ENCODE data around the gene CLSTN2.

The CLSTN2 gene

GRCh38 chr3:139944256-139944910 lies 9.4 kb downstream of the CLSTN2 start:
- DNase-seq: no peak

- DNase-seq: no peak
Observed at GRCh38 chr3:139945386-139945785, 10.4 kb downstream of the CLSTN2 start.

GRCh38 chr3:139945942-139946341 lies 11.0 kb downstream of the CLSTN2 start:
- no peak for DNase-seq

GRCh38 chr3:139948467-139948866 lies 13.5 kb downstream of the CLSTN2 start:
- no peak for DNase-seq

- DNase-seq: no peak
Observed at GRCh38 chr3:139948898-139949297, 13.9 kb downstream of the CLSTN2 start.

- DNase-seq: no peak
Observed at GRCh38 chr3:139953131-139953910, 18.3 kb downstream of the CLSTN2 start.

GRCh38 chr3:139954146-139954860 lies 19.3 kb downstream of the CLSTN2 start:
- DNase-seq: no peak

- DNase-seq: no peak
Observed at GRCh38 chr3:139957844-139958243, 22.9 kb downstream of the CLSTN2 start.

- DNase-seq: no peak
Observed at GRCh38 chr3:139969386-139969785, 34.4 kb downstream of the CLSTN2 start.

- DNase-seq: no peak
Observed at GRCh38 chr3:139970526-139970925, 35.5 kb downstream of the CLSTN2 start.

- DNase-seq: no peak
Observed at GRCh38 chr3:139974809-139975425, 39.9 kb downstream of the CLSTN2 start.

GRCh38 chr3:139975594-139976365 lies 40.8 kb downstream of the CLSTN2 start:
- no peak for DNase-seq

GRCh38 chr3:139978966-139979365 lies 44.0 kb downstream of the CLSTN2 start:
- no peak for DNase-seq

- no peak for DNase-seq
Observed at GRCh38 chr3:139979991-139980390, 45.0 kb downstream of the CLSTN2 start.

GRCh38 chr3:139982404-139982803 lies 47.4 kb downstream of the CLSTN2 start:
- no peak for DNase-seq

- DNase-seq: no peak
Observed at GRCh38 chr3:139985576-139985975, 50.6 kb downstream of the CLSTN2 start.

- DNase-seq: no peak
Observed at GRCh38 chr3:139987908-139988307, 52.9 kb downstream of the CLSTN2 start.

GRCh38 chr3:139988472-139989156 lies 53.6 kb downstream of the CLSTN2 start:
- DNase-seq: no peak

- no peak for DNase-seq
Observed at GRCh38 chr3:139994891-139995290, 59.9 kb downstream of the CLSTN2 start.

GRCh38 chr3:140004271-140004670 lies 69.3 kb downstream of the CLSTN2 start:
- no peak for DNase-seq

GRCh38 chr3:140006331-140006730 lies 71.3 kb downstream of the CLSTN2 start:
- DNase-seq: no peak

GRCh38 chr3:140007081-140007480 lies 72.1 kb downstream of the CLSTN2 start:
- DNase-seq: no peak
